Neural progenitor cell (in vitro differentiated cells): ENCODE data around the gene ZCRB1.

Experiments
- EZH2 ChIP-seq: fragments of 200-600 bp; sonication (generic); IDR thresholded peaks from 2 replicates; pipeline ENCODE4 v1.6.1; 2017; ENCODE audit warnings: antibody characterized with exemption, mild to moderate bottlenecking, moderate library complexity
- EZH2phosphoT487 ChIP-seq: fragments of 200-600 bp; sonication (generic); IDR thresholded peaks from 2 replicates; pipeline ENCODE4 v1.6.1; 2017; ENCODE audit warnings: antibody characterized with exemption
- TF ChIP-seq, protein P1 (sequence below): fragments of 200-600 bp; sonication (generic); IDR thresholded peaks from 2 replicates; pipeline ENCODE4 v1.5.1; 2017; ENCODE audit warnings: antibody characterized with exemption, mild to moderate bottlenecking

- TF ChIP-seq, protein P1, sequence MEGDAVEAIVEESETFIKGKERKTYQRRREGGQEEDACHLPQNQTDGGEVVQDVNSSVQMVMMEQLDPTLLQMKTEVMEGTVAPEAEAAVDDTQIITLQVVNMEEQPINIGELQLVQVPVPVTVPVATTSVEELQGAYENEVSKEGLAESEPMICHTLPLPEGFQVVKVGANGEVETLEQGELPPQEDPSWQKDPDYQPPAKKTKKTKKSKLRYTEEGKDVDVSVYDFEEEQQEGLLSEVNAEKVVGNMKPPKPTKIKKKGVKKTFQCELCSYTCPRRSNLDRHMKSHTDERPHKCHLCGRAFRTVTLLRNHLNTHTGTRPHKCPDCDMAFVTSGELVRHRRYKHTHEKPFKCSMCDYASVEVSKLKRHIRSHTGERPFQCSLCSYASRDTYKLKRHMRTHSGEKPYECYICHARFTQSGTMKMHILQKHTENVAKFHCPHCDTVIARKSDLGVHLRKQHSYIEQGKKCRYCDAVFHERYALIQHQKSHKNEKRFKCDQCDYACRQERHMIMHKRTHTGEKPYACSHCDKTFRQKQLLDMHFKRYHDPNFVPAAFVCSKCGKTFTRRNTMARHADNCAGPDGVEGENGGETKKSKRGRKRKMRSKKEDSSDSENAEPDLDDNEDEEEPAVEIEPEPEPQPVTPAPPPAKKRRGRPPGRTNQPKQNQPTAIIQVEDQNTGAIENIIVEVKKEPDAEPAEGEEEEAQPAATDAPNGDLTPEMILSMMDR: no peak
- TF ChIP-seq EZH2 (no peak), EZH2phosphoT487 (no peak)
These were observed 48.3 kb downstream of the ZCRB1 start for GRCh38 chr12:42277396-42278127.
